Ishikawa (cell line): Measurements from ENCODE around the gene PRELID2.

ENCODE experiments used
- EP300 ChIP-seq: IDR thresholded peaks from 2 replicates; pipeline ENCODE4 v1.6.1; 2012; ENCODE audit warnings: borderline replicate concordance
- TAF1 ChIP-seq: IDR thresholded peaks from 2 replicates; pipeline ENCODE4 v1.6.1; 2012; ENCODE audit warnings: low read depth, mild to moderate bottlenecking
- ZBTB7A ChIP-seq: IDR thresholded peaks from 2 replicates; pipeline ENCODE4 v1.6.1; 2012; ENCODE audit warnings: low read depth

- no peak for TF ChIP-seq ZBTB7A
- TF ChIP-seq TAF1, result no peak
- TF ChIP-seq EP300, result no peak
Observed at GRCh38 chr5:145859897-145860296, 24.8 kb upstream of the PRELID2 start.
